ENCODE measurements around the gene PRICKLE3. TPM values are rescaled to one million over a fixed set of nuclear protein-coding genes. Genes with fewer than 3 reads are reported as not detected.
A peak's percentile ranks its signal among the peaks of the same experiment; 100 is the strongest.

Gene PRICKLE3
- polyA plus RNA-seq, 3 donors, result 4.4 to 22.3 (median 5.4) TPM

- H3K9me3 Mint-ChIP-seq, result peaks cover 0 to 27% (median 7%) of the 10 kb centered on the region in 7 donors
- H3K27me3 ChIP-seq (ENCODE audit: control insufficient read depth in 2 of 2, insufficient read depth in 2 of 2, low read length in 2 of 2), result no peaks in the 10 kb centered on the region
- H3K27ac Mint-ChIP-seq, result no peak overlapping the region
- H3K4me1 Mint-ChIP-seq, result peaks cover 11% of the 10 kb centered on the region
- no peak for TF ChIP-seq CTCF (IDR thresholded peaks at IDR 0.05)
- H3K4me3 ChIP-seq (replicated peaks in 1 of 3; ENCODE audit: low read depth in 2 of 3, low read length in 3 of 3), result no peak overlapping the region
- H3K4me3 Mint-ChIP-seq, result no peak overlapping the region
- H2AFZ ChIP-seq (ENCODE audit: insufficient read depth, low read depth, low read length, poor library complexity, severe bottlenecking), result no peak overlapping the region
- peaks cover 6 to 16% (median 14%) of the 10 kb centered on the region in 3 donors for H3K27me3 Mint-ChIP-seq (ENCODE audit: low read depth in 3 of 3)
- peaks cover 15 to 16% of the 10 kb centered on the region in 2 donors for H3K4me1 ChIP-seq (ENCODE audit: control insufficient read depth in 1 of 2, insufficient read depth in 2 of 2, low read length in 2 of 2)
- intact Hi-C loops (cut with micrococcal nuclease), result no loop called here
- no peak for DNase-seq
- no peaks in the 10 kb centered on the region for H3K36me3 ChIP-seq (replicated peaks in 1 of 2; ENCODE audit: control insufficient read depth in 1 of 2, insufficient read depth in 2 of 2, low read length in 2 of 2)
- no peaks in the 10 kb centered on the region for H3K79me2 ChIP-seq (ENCODE audit: insufficient read depth, low read length)
- no CpG with 5 or more reads among the region's 2 CpGs for WGBS (ENCODE audit: insufficient coverage)
- H3K27ac ChIP-seq (ENCODE audit: low read depth in 1 of 2, low read length in 2 of 2), result no peak overlapping the region
- no peaks in the 10 kb centered on the region for H3K36me3 Mint-ChIP-seq
- H3K9me3 ChIP-seq (replicated peaks in 1 of 2; ENCODE audit: control insufficient read depth in 1 of 2, insufficient read depth in 1 of 2, low read length in 2 of 2), result no peaks in the 10 kb centered on the region
- H3K9ac ChIP-seq (ENCODE audit: insufficient read depth, low read length, poor library complexity, severe bottlenecking), result no peak overlapping the region
- no peaks in the 10 kb centered on the region for H4K20me1 ChIP-seq (ENCODE audit: insufficient read depth, low read length)
- no peak overlapping the region for H3K4me2 ChIP-seq (replicated peaks; ENCODE audit: extremely low read depth, low read length, poor library complexity, severe bottlenecking)
Observed at GRCh38 chrX:49227726-49228125, 41.6 kb upstream of the PRICKLE3 start.

- H3K4me1 Mint-ChIP-seq, result peaks cover 11% of the 10 kb centered on the region
- no peak for DNase-seq
Observed at GRCh38 chrX:49226946-49227345, 40.8 kb upstream of the PRICKLE3 start.

More at GRCh38 chrX:49226946-49227345, 40.8 kb upstream of the PRICKLE3 start:
- H2AFZ ChIP-seq (ENCODE audit: insufficient read depth, low read depth, low read length, poor library complexity, severe bottlenecking), result no peak overlapping the region
- H3K4me2 ChIP-seq (replicated peaks; ENCODE audit: extremely low read depth, low read length, poor library complexity, severe bottlenecking), result no peak overlapping the region
- 100% methylated on average over 1 of the region's 9 CpGs for WGBS (ENCODE audit: insufficient coverage)
- no peaks in the 10 kb centered on the region for H3K9me3 ChIP-seq (replicated peaks in 1 of 2; ENCODE audit: control insufficient read depth in 1 of 2, insufficient read depth in 1 of 2, low read length in 2 of 2)
- intact Hi-C loops (cut with micrococcal nuclease), result no loop called here
- H3K4me3 ChIP-seq (replicated peaks in 1 of 3; ENCODE audit: low read depth in 2 of 3, low read length in 3 of 3), result no peak overlapping the region
- no peaks in the 10 kb centered on the region for H3K36me3 Mint-ChIP-seq
- H3K36me3 ChIP-seq (replicated peaks in 1 of 2; ENCODE audit: control insufficient read depth in 1 of 2, insufficient read depth in 2 of 2, low read length in 2 of 2), result no peaks in the 10 kb centered on the region
- no peak for TF ChIP-seq CTCF (IDR thresholded peaks at IDR 0.05)
- H3K27ac Mint-ChIP-seq, result no peak overlapping the region
- no peaks in the 10 kb centered on the region for H3K27me3 ChIP-seq (ENCODE audit: control insufficient read depth in 2 of 2, insufficient read depth in 2 of 2, low read length in 2 of 2)
- H3K9ac ChIP-seq (ENCODE audit: insufficient read depth, low read length, poor library complexity, severe bottlenecking), result no peak overlapping the region
- peaks cover 6 to 19% (median 16%) of the 10 kb centered on the region in 3 donors for H3K27me3 Mint-ChIP-seq (ENCODE audit: low read depth in 3 of 3)
- no peaks in the 10 kb centered on the region for H3K79me2 ChIP-seq (ENCODE audit: insufficient read depth, low read length)
- H3K27ac ChIP-seq (ENCODE audit: low read depth in 1 of 2, low read length in 2 of 2), result no peak overlapping the region
- H3K4me3 Mint-ChIP-seq, result peak overlapping the region in 1 of 2 donors; percentile 28
- H3K9me3 Mint-ChIP-seq, result peaks cover 0 to 27% (median 7%) of the 10 kb centered on the region in 7 donors
- peaks cover 15 to 16% of the 10 kb centered on the region in 2 donors for H3K4me1 ChIP-seq (ENCODE audit: control insufficient read depth in 1 of 2, insufficient read depth in 2 of 2, low read length in 2 of 2)
- no peaks in the 10 kb centered on the region for H4K20me1 ChIP-seq (ENCODE audit: insufficient read depth, low read length)
